K562 (cell line): Measurements from ENCODE around the gene RNF135. TPM values are rescaled to one million over a fixed set of nuclear protein-coding genes. Genes with fewer than 3 reads are reported as not detected.

Source experiments
- ATAC-seq: fragments of 200-7000 bp; cut with Tn5 transposase; 3 replicates; pipeline ENCODE4 v1.9.1; 2020; ENCODE audit warnings: moderate library complexity
- BruUV-seq: library from RNA; stranded (reverse); fragments of 400-500 nt; replicated peaks from 2 replicates; lab custom pipeline; 2021; lab: Mats Ljungman, UMichigan
- CTCF ChIA-PET: fragments of 300-600 bp; formaldehyde crosslinking; extraction: SDS; loops from one replicate; lab custom pipeline; 2021; ENCODE audit warnings: low intra/inter-chr PET ratio; lab: Yijun Ruan, JAX
- POLR2A ChIA-PET: fragments of 300-600, 350-650 bp; sonication (Branson Sonifier 250); formaldehyde crosslinking; extraction: SDS; loops from one replicate; lab custom pipeline; 2021; ENCODE audit warnings: antibody characterized with exemption, inconsistent platforms; lab: Yijun Ruan, JAX
- DNase-seq, 4 experiments: peaks; one replicate each; pipeline versions ENCODE4 v3.0.0 to v3.0.0-alpha.2; 2011 to 2018; ENCODE audit warnings: low spot score in 3 of 4, mixed read lengths in 3 of 4; ENCODE audit errors: extremely low read depth in 1 of 4
- FAIRE-seq: peaks from 2 replicates; lab custom pipeline; 2011; peaks lifted over from hg19 to GRCh38; lab: Jason Lieb, UNC
- H2AFZ ChIP-seq: 2 replicates; pipeline ENCODE4 v1.6.0; 2011; ENCODE audit warnings: low read depth, low read length, control low read depth, inconsistent platforms
- H3K27ac ChIP-seq: fragments of 200-600 bp; 3 replicates; pipeline ENCODE4 v1.8.0; 2011; ENCODE audit warnings: low read depth, mild to moderate bottlenecking, control low read depth, inconsistent platforms, low read length, moderate library complexity, mixed read lengths; ENCODE audit errors: extremely low read depth
- H3K27me3 ChIP-seq, 2 experiments: fragments of 300-600 bp in 1 of 2; 2 replicates in 1 of 2; 3 replicates in 1 of 2; pipeline versions ENCODE4 v1.6.0 to v1.8.0; 2011; ENCODE audit warnings: inconsistent platforms in 2 of 2, low read length in 2 of 2, mild to moderate bottlenecking in 1 of 2, mixed read lengths in 1 of 2, moderate library complexity in 1 of 2; ENCODE audit not compliant: control insufficient read depth in 2 of 2, insufficient read depth in 2 of 2
- H3K36me3 ChIP-seq: fragments of 300-600 bp; 3 replicates; pipeline ENCODE4 v1.8.0; 2011; ENCODE audit warnings: mild to moderate bottlenecking, low read length, inconsistent platforms; ENCODE audit not compliant: control insufficient read depth, insufficient read depth
- H3K4me1 ChIP-seq, 2 experiments: fragments of 200-600 bp in 1 of 2; replicated peaks in 1 of 2; 2 replicates in 1 of 2; 3 replicates in 1 of 2; pipeline versions ENCODE4 v1.5.1 to v1.8.0; 2011; ENCODE audit warnings: inconsistent platforms in 2 of 2, low read length in 2 of 2, mild to moderate bottlenecking in 1 of 2, mixed read lengths in 1 of 2, moderate library complexity in 1 of 2; ENCODE audit not compliant: control insufficient read depth in 2 of 2, insufficient read depth in 2 of 2
- H3K4me2 ChIP-seq: 2 replicates; pipeline ENCODE4 v1.6.1; 2011; ENCODE audit warnings: low read length, control low read depth, inconsistent platforms, mixed read lengths; ENCODE audit not compliant: insufficient read depth
- H3K4me3 ChIP-seq: fragments of 200-600 bp; sonication (generic), shearing (Covaris generic); 2 replicates; pipeline ENCODE4 v1.5.1; 2016; ENCODE audit warnings: control low read depth, inconsistent platforms
- H3K79me2 ChIP-seq: fragments of 200-600 bp; 3 replicates; pipeline ENCODE4 v1.8.0; 2011; ENCODE audit warnings: low read length, inconsistent platforms; ENCODE audit not compliant: control insufficient read depth, insufficient read depth
- H3K9ac ChIP-seq, 2 experiments: 2 replicates each; pipeline versions ENCODE4 v1.6.0 to v1.6.1; 2011; ENCODE audit warnings: low read depth in 2 of 2, low read length in 2 of 2, control low read depth in 1 of 2, inconsistent platforms in 1 of 2, mild to moderate bottlenecking in 1 of 2, mixed read lengths in 1 of 2; ENCODE audit not compliant: insufficient read depth in 1 of 2
- H3K9me1 ChIP-seq: one replicate; pipeline ENCODE4 v1.6.0; 2011; ENCODE audit warnings: inconsistent platforms, mild to moderate bottlenecking, low read length, moderate library complexity; ENCODE audit not compliant: control insufficient read depth, insufficient read depth
- H3K9me3 ChIP-seq: replicated peaks from 2 replicates; pipeline ENCODE4 v1.5.1; 2011; ENCODE audit warnings: low read depth, low read length, inconsistent platforms; ENCODE audit not compliant: control insufficient read depth, insufficient read depth
- H4K20me1 ChIP-seq: replicated peaks from 2 replicates; pipeline ENCODE4 v1.6.1; 2011; ENCODE audit warnings: low read length, inconsistent platforms, mixed read lengths; ENCODE audit not compliant: control insufficient read depth, insufficient read depth
- BRD9 ChIP-seq: fragments of 450-650 bp; IDR thresholded peaks from 2 replicates; pipeline ENCODE4 v1.6.1; 2018; ENCODE audit warnings: low read depth; ENCODE audit not compliant: partially characterized antibody
- DEAF1 ChIP-seq: fragments of 450-650 bp; formaldehyde crosslinking; IDR thresholded peaks from 2 replicates; pipeline ENCODE4 v1.4.0; 2020; ENCODE audit warnings: mild to moderate bottlenecking, moderate library complexity
- GABPB1 ChIP-seq: sonication (generic); formaldehyde crosslinking; IDR thresholded peaks from 2 replicates; pipeline ENCODE4 v1.8.0; 2022; ENCODE audit warnings: mild to moderate bottlenecking, missing genetic modification reagents
- GTF2E2 ChIP-seq: fragments of 200-800 bp; sonication (Bioruptor generic); IDR thresholded peaks from 2 replicates; pipeline ENCODE4 v1.6.1; 2016; ENCODE audit warnings: missing genetic modification characterization, missing compliant biosample characterization
- HNRNPL ChIP-seq: fragments of 200-400 bp; formaldehyde crosslinking; IDR thresholded peaks from 2 replicates; pipeline ENCODE4 v1.6.1; 2017; ENCODE audit warnings: low read depth, mild to moderate bottlenecking, low read length
- JUNB ChIP-seq: fragments of 450-650 bp; formaldehyde crosslinking; conservative IDR thresholded peaks from 2 replicates; pipeline ENCODE4 v1.4.0; 2020; ENCODE audit warnings: mild to moderate bottlenecking
- NCOA2 ChIP-seq, 2 experiments: fragments of 450-650 bp; IDR thresholded peaks; 2 replicates each; pipeline ENCODE4 v1.6.1; 2018; ENCODE audit warnings: mild to moderate bottlenecking in 2 of 2, moderate library complexity in 1 of 2; ENCODE audit not compliant: partially characterized antibody in 2 of 2
- NR2C2 ChIP-seq, 2 experiments: fragments of 200-800 bp in 1 of 2; sonication (Bioruptor generic) in 1 of 2; sonication (generic) in 1 of 2; formaldehyde crosslinking in 1 of 2; IDR thresholded peaks; 2 replicates each; pipeline versions ENCODE4 v1.6.1 to v1.8.0; 2016 to 2022; ENCODE audit warnings: mild to moderate bottlenecking in 1 of 2, missing compliant biosample characterization in 1 of 2, missing genetic modification characterization in 1 of 2, missing genetic modification reagents in 1 of 2
- SAFB2 ChIP-seq: fragments of 200-400 bp; formaldehyde crosslinking; IDR thresholded peaks from 2 replicates; pipeline ENCODE4 v1.6.1; 2018; ENCODE audit warnings: borderline replicate concordance, low read length, low read depth, moderate library complexity; ENCODE audit not compliant: severe bottlenecking
- SREBF2 ChIP-seq: sonication (generic); formaldehyde crosslinking; IDR thresholded peaks from 2 replicates; pipeline ENCODE4 v1.4.0; 2020; ENCODE audit warnings: mild to moderate bottlenecking, missing genetic modification reagents
- ZNF274 ChIP-seq: IDR thresholded peaks from 2 replicates; pipeline ENCODE4 v1.6.1; 2011; ENCODE audit warnings: low read depth, mild to moderate bottlenecking, low read length, moderate library complexity, borderline replicate concordance
- ZNF324 ChIP-seq: fragments of 250-450 bp; sonication (Bioruptor Pico); IDR thresholded peaks from 2 replicates; pipeline ENCODE4 v1.4.0; 2020; ENCODE audit warnings: mild to moderate bottlenecking
- WGBS: fragments of 100-300 bp; shearing (Covaris generic); methylation state at CpG from one replicate; pipeline ENCODE4 v1.1.6; 2016; ENCODE audit warnings: low coverage, mixed read lengths; ENCODE audit not compliant: insufficient coverage; ENCODE audit errors: missing lambda C conversion rate; 5-methylcytosine and 5-hydroxymethylcytosine counted together
- in situ Hi-C: fragments of 300-500 bp; cut with MboI; formaldehyde crosslinking; loops from 4 replicates; pipeline ENCODE4 v1.15.0; 2018; ENCODE audit warnings: inconsistent platforms, mixed read lengths
- intact Hi-C: fragments of 100-400 bp; cut with micrococcal nuclease; formaldehyde crosslinking; loops from 2 replicates; pipeline ENCODE4 v1.14.2; 2022
- polyA plus RNA-seq, 8 experiments: library from polyadenylated mRNA; depleted of rRNA in 4 of 8; stranded (reverse) in 5 of 8; unstranded in 3 of 8; fragments of >200 nt; fragmentation: Nextera tagmentation in 2 of 8; fragmentation: Illumina TruSeq in 1 of 8; extraction: Ambion mirVana in 2 of 8; extraction: Trizol in 1 of 8; gene quantifications; 2 replicates each; pipeline versions ENCODE4 v1.2.1 to v1.2.3, GENCODE V29; 2011 to 2014; ENCODE audit warnings: inconsistent platforms in 1 of 8, missing spikeins in 1 of 8
- total RNA-seq, 7 experiments: library from RNA; depleted of rRNA in 6 of 7; stranded (reverse); fragments of >200 nt in 6 of 7; fragmentation: Illumina TruSeq in 2 of 7; extraction: Trizol in 2 of 7; gene quantifications; 2 replicates each; pipeline versions ENCODE4 v1.2.1 to v1.2.3, GENCODE V29; 2011 to 2021; ENCODE audit warnings: low replicate concordance in 1 of 7
- TF ChIP-seq, protein P1 (sequence below): sonication (generic); formaldehyde crosslinking; IDR thresholded peaks from 2 replicates; pipeline ENCODE4 v1.8.0; 2022; ENCODE audit warnings: mild to moderate bottlenecking, missing genetic modification reagents
- TF ChIP-seq, protein P2 (sequence below), 2 experiments: fragments of 450-650 bp in 1 of 2; sonication (generic) in 1 of 2; formaldehyde crosslinking in 1 of 2; IDR thresholded peaks in 1 of 2; conservative IDR thresholded peaks in 1 of 2; 2 replicates each; pipeline versions ENCODE4 v1.6.1 to v1.8.1; 2016 to 2023; ENCODE audit warnings: mild to moderate bottlenecking in 2 of 2, moderate library complexity in 2 of 2, inconsistent platforms in 1 of 2, missing genetic modification reagents in 1 of 2
- TF ChIP-seq, protein P3 (sequence below): fragments of 450-650 bp; formaldehyde crosslinking; IDR thresholded peaks from 2 replicates; pipeline ENCODE4 v1.4.0; 2020; ENCODE audit warnings: mild to moderate bottlenecking, mixed read lengths

RNF135 gene
- total and polyA plus RNA-seq, 9 of the 15 experiments (the other 6 are each of a cell fraction or from before 2014, with no cell fraction given) = 0.08 TPM; not detected in 8

DNA sequence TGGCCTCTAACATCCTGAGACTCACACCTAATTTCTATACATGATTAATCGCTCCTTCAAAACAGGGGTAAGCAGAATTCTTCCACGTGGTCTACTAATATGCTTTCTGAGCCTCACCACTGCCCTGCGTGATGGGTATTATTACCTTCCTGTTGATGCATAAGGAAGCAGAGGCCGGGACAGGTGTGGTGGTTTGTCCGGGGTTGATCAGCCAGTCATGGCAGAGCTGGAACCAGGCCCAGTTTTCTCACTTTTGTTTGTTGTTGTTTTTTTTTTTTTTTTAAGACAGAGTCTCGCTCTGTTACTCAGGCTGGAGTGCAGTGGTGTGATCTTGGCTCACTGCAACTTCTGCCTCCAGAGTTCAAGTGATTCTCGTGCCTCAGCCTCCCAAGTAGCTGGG, 31.2 kb downstream of the RNF135 start (continued):
- no peak for TF ChIP-seq BRD9
- TF ChIP-seq HNRNPL = no peak
- no peak for TF ChIP-seq NR2C2 (CRISPR knock-in tag; IDR thresholded peaks at IDR 0.05)
- TF ChIP-seq NR2C2 (tag; IDR thresholded peaks at IDR 0.05) = no peak
- TF ChIP-seq ZNF324 (CRISPR knock-in tag) = no peak
- no peak for TF ChIP-seq DEAF1 (CRISPR knock-in tag)
- TF ChIP-seq, protein P1, sequence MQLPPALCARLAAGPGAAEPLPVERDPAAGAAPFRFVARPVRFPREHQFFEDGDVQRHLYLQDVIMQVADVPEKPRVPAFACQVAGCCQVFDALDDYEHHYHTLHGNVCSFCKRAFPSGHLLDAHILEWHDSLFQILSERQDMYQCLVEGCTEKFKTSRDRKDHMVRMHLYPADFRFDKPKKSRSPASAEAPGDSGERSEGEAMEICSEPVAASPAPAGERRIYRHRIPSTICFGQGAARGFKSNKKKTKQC (CRISPR knock-in tag) = no peak

GRCh38 chr17:31003225-31003866, 32.5 kb downstream of the RNF135 start:
- intact Hi-C loops (no loop called here), in situ Hi-C loops (no loop called here)
- BruUV-seq = no TSS peak
- no peaks in the 10 kb centered on the region for H3K9me3 ChIP-seq
- no peaks in the 10 kb centered on the region for H3K36me3 ChIP-seq
- no peak overlapping the region for H3K4me3 ChIP-seq
- H3K79me2 ChIP-seq = no peaks in the 10 kb centered on the region
- H3K9ac ChIP-seq = no peak overlapping the region
- no peaks in the 10 kb centered on the region for H4K20me1 ChIP-seq
- peaks cover 4 to 7% of the 10 kb centered on the region in 2 experiments; a peak in 3 of 5 replicates for H3K27me3 ChIP-seq
- DNase-seq = no peak
- H3K9me1 ChIP-seq = no peaks in the 10 kb centered on the region
- H3K4me1 ChIP-seq = no peaks in the 10 kb centered on the region; a peak in 1 of 5 replicates
- FAIRE-seq = no peak
- no peak overlapping the region for H3K4me2 ChIP-seq
- H2AFZ ChIP-seq = no peak overlapping the region
- ChIA-PET CTCF (no interaction called here), POLR2A (interaction anchor here (2.2 kb wide), 1 partner anchor 11 kb away, joined by 5 read pairs; no protein-coding TSS in a partner anchor)
- WGBS = 46% methylated on average over 5 of the region's 5 CpGs
- ATAC-seq = no peak
- no peak overlapping the region for H3K27ac ChIP-seq
- TF ChIP-seq, protein P2, sequence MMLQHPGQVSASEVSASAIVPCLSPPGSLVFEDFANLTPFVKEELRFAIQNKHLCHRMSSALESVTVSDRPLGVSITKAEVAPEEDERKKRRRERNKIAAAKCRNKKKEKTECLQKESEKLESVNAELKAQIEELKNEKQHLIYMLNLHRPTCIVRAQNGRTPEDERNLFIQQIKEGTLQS (IDR thresholded peaks at IDR 0.05) = no peak
- TF ChIP-seq, protein P2 (CRISPR knock-in tag; conservative IDR thresholded peaks at IDR 0.05) = no peak
- TF ChIP-seq, protein P3, sequence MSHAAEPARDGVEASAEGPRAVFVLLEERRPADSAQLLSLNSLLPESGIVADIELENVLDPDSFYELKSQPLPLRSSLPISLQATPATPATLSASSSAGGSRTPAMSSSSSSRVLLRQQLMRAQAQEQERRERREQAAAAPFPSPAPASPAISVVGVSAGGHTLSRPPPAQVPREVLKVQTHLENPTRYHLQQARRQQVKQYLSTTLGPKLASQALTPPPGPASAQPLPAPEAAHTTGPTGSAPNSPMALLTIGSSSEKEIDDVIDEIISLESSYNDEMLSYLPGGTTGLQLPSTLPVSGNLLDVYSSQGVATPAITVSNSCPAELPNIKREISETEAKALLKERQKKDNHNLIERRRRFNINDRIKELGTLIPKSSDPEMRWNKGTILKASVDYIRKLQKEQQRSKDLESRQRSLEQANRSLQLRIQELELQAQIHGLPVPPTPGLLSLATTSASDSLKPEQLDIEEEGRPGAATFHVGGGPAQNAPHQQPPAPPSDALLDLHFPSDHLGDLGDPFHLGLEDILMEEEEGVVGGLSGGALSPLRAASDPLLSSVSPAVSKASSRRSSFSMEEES (CRISPR knock-in tag) = no peak
- TF ChIP-seq NCOA2 (IDR thresholded peaks at IDR 0.05; ENCODE audit: partially characterized antibody in 2 of 2) = no peak
- no peak for TF ChIP-seq SAFB2
- no peak for TF ChIP-seq SREBF2
- TF ChIP-seq GABPB1 = no peak
- TF ChIP-seq ZNF274 = no peak
- no peak for TF ChIP-seq JUNB (CRISPR knock-in tag)
- TF ChIP-seq GTF2E2 (tag) = no peak
